Left cardiac atrium (tissue), 4 donors: Measurements from ENCODE around the gene LRRC8A. TPM values are rescaled to one million over a fixed set of nuclear protein-coding genes. Genes with fewer than 3 reads are reported as not detected.
A peak's percentile ranks its signal among the peaks of the same experiment; 100 is the strongest.

Experiments
- ATAC-seq, 2 donors: fragments of 200-7000 bp; cut with Tn5 transposase; one replicate each; pipeline ENCODE4 v1.9.1; 2020; ENCODE audit warnings: mild to moderate bottlenecking in 2 of 2, moderate library complexity in 2 of 2
- DNase-seq: peaks from one replicate; pipeline ENCODE4 v3.0.0-alpha.2; 2020
- intact Hi-C, 2 donors: fragments of 100-400 bp; cut with DNase I; formaldehyde crosslinking; loops; one replicate each; pipeline versions ENCODE4 v1.14.1 to v1.15.1; 2022 to 2023
- total RNA-seq, 2 donors: library from RNA; stranded (reverse); fragmentation: NEBNext Ultra II Directional; extraction: Animal tissue kit (Norgen Biotek cat#: 25700); gene quantifications; one replicate each; pipeline ENCODE4 v1.2.1, GENCODE V29; 2021
- donor health status: DM: no; HTN: yes; CAD: no.
- donor health status: DM: no; HTN: yes; CAD: no; lungs with severe emphysema.
- donor health status: DM: yes; HTN: yes; CAD: no.
- donor health status: Dilated cardiomyopathy.

LRRC8A gene
- total RNA-seq, 2 donors from 2014 or later: 23.7 to 47.8 TPM

DNA sequence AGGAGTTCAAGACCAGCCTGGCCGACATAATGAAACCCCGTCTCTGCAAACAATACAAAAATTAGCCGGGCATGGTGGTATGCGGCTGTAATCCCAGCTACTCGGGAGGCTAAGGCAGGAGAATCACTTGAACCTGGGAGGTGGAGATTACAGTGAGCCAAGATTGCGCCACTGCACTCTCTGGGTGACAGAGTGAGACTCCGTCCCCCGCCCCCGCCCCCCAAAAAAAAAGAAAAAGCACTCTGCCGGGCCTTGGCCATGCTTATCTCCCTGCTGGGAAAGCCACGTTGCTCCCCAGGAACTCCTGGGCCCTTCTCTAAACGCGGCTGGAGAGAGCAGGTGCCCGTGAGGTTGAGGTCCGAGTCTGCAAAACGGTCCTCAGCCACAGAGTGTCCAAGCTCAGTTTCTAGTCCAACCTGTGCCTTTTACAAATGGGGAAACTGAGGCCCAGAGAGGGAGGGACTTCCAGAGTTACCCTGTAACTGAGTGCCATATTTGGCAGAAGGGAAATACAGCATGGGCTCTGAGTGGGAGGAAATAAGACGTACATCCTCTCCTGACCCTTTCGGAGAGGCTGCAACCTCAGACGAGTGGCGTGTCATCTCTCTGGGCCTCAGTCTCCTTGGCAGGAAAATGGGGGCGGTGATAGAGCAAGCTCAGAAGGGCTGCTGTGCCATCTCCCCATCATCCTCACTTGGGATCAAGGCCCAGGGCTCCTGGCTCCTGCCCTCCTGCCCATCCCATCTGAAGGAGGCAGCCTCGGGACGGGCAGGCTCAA lies 32.3 kb downstream of the LRRC8A start:
- DNase-seq: no peak
- intact Hi-C loops: no loop called here
- ATAC-seq: no peak

- ATAC-seq (peak; percentile 14 to 17), DNase-seq (peak; percentile 54)
- intact Hi-C loops: loop anchor here in 1 of 2 donors (5.0 kb wide), 1 partner anchor 34 kb away; the partner anchor contains the start of genes KYAT1 and LRRC8A
Measured at GRCh38 chr9:128916204-128916603, 34.3 kb downstream of the LRRC8A start.

DNA sequence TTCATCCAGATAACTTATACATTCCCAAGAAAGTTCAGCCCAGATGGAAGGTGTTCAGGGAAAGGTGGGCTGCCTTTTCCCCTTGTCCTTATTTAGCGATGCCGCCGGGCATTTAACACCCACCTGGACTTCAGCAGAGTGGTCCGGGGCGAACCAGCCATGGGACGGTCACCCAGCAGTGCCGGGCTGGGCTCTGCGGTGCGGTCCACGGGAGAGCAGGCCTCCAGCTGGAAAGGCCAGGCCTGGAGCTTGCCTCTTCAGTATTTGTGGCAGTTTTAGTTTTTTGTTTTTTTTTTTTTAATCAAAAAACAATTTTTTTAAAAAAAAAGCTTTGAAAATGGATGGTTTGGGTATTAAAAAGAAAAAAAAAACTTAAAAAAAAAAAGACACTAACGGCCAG lies 34.8 kb downstream of the LRRC8A start:
- intact Hi-C loops: loop anchor here in 1 of 2 donors (5.0 kb wide), 1 partner anchor 34 kb away; the partner anchor contains the start of genes KYAT1 and LRRC8A
- no peak for ATAC-seq
- no peak for DNase-seq

DNA sequence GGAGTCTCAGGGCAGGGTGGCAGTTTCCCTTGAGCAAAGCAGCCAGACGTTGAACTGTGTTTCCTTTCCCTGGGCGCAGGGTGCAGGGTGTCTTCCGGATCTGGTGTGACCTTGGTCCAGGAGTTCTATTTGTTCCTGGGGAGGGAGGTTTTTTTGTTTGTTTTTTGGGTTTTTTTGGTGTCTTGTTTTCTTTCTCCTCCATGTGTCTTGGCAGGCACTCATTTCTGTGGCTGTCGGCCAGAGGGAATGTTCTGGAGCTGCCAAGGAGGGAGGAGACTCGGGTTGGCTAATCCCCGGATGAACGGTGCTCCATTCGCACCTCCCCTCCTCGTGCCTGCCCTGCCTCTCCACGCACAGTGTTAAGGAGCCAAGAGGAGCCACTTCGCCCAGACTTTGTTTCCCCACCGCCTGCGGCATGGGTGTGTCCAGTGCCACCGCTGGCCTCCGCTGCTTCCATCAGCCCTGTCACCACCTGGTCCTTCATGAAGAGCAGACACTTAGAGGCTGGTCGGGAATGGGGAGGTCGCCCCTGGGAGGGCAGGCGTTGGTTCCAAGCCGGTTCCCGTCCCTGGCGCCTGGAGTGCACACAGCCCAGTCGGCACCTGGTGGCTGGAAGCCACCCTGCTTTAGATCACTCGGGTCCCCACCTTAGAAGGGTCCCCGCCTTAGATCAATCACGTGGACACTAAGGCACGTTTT lies 35.4 kb downstream of the LRRC8A start:
- peak; percentile 47 to 61 for ATAC-seq
- DNase-seq: peak; percentile 88
- intact Hi-C loops: loop anchor here in 1 of 2 donors (5.0 kb wide), 1 partner anchor 35 kb away; the partner anchor contains the start of genes KYAT1 and LRRC8A

DNA sequence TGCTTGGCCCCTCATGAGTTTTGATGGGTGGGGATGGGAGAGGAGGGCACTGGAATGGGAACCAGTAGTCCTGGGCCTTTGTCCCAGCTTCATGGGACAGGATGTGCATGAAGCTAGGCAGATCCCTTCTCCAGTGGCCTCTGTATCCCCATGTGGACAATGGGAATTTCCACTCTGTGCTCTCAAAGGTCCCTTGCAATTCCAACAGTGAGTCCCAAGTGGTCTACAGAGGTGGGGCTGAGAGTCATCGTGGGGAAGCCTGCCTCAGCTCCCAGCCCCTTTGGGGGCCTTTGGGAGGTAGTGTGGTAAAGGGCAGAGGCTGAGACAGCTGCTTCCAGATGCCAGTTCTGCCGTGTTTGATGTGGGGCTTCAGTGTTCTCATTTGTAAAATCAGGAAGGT lies 37.0 kb downstream of the LRRC8A start:
- DNase-seq (no peak), ATAC-seq (no peak)
- intact Hi-C loops: loop anchor here in 1 of 2 donors (5.0 kb wide), 1 partner anchor 37 kb away; the partner anchor contains the start of genes KYAT1 and LRRC8A

GRCh38 chr9:128919402-128920089 lies 37.6 kb downstream of the LRRC8A start:
- ATAC-seq: no peak
- intact Hi-C loops: loop anchor here in 1 of 2 donors (5.0 kb wide), 1 partner anchor 37 kb away; the partner anchor contains the start of genes KYAT1 and LRRC8A
- DNase-seq: no peak

GRCh38 chr9:128920381-128921058 lies 38.6 kb downstream of the LRRC8A start, which contains the start of gene PHYHD1:
PHYHD1 (plus strand) TSS chr9:128920982; CDS start chr9:128922324, 1,342 bp downstream.
- ATAC-seq (peak; percentile 46 to 49), DNase-seq (peak; percentile 79)
- intact Hi-C loops: no loop called here

- intact Hi-C loops: no loop called here
- ATAC-seq: peak; percentile 82 to 85
- peak; percentile 65 for DNase-seq
Measured at GRCh38 chr9:128921881-128922763, 40.2 kb downstream of the LRRC8A start.

- DNase-seq: no peak
- no peak for ATAC-seq
- intact Hi-C loops: no loop called here
Measured at GRCh38 chr9:128923493-128923883, 41.6 kb downstream of the LRRC8A start.

- ATAC-seq (peak; percentile 71 to 83), DNase-seq (peak; percentile 49)
- intact Hi-C loops: loop anchor here (1.0 to 5.0 kb wide), 3 partner anchors 46 to 65 kb away; partner anchors contain the start of genes KYAT1 (in 1 of the 2) and LRRC8A (in 1 of the 2)
Measured at GRCh38 chr9:128927731-128928411, 45.9 kb downstream of the LRRC8A start.

- intact Hi-C loops: loop anchor here (1.0 to 5.0 kb wide), 3 partner anchors 46 to 65 kb away; partner anchors contain the start of genes KYAT1 (in 1 of the 2) and LRRC8A (in 1 of the 2)
Measured at GRCh38 chr9:128928624-128929023, 46.7 kb downstream of the LRRC8A start.

GRCh38 chr9:128929560-128929959 lies 47.6 kb downstream of the LRRC8A start:
- no peak for DNase-seq
- intact Hi-C loops: loop anchor here (2.0 to 5.0 kb wide), 2 partner anchors 47 to 65 kb away; partner anchors contain the start of genes KYAT1 (in 1 of the 2) and LRRC8A (in 1 of the 2)
- ATAC-seq: no peak

More at GRCh38 chr9:128928624-128929023, 46.7 kb downstream of the LRRC8A start:
- ATAC-seq: no peak
- no peak for DNase-seq

DNA sequence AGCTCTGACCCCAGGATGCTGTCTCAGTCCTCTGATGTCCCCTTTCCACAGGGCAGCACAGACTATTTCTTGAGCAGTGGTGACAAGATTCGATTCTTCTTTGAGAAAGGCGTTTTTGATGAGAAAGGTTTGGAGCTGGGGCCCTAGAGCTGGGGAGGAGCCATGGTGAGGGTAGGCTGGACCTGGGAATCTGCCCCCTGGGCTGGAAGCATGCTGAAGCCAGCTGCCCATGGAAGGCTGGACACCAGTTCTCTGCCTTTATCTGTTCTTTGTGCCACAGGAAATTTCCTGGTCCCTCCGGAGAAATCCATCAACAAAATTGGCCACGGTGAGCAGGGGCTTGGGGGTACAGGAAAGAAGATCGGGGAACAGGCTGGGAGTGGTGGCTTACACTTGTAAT lies 51.8 kb downstream of the LRRC8A start:
- ATAC-seq (no peak), DNase-seq (no peak)
- intact Hi-C loops: no loop called here

DNA sequence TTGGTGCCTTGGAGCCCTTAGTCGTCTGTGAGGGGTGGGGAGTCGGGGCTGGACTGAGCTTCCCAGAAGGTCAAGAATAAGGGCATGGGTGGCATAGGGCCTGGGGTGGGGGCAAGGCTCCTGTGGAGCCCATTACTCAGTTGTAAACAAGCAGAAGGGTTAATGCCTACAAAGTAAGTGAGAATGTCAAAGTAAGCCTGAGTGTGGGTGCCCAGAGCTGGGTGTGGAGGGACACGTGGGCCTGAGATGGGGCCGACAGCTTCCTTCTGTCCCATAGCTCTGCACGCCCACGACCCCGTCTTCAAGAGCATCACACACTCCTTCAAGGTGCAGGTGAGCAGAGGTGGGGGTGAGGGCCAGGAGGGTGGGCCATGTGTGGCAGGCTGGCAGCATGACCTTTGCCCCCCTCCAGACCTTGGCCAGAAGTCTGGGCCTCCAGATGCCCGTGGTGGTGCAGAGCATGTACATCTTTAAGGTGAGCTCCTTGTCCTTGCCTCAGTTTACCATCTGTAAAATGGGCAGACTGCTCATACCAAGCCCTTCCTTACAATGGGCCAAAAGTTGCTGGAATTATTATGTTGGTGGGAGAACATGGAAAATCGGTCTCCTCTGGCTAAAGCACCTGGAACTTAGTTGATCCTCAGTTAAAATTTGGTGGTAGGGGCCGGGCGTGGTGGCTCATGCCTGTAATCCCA lies 54.4 kb downstream of the LRRC8A start:
- DNase-seq: no peak

GRCh38 chr9:128937310-128938165 lies 55.6 kb downstream of the LRRC8A start:
- DNase-seq: no peak

More for the DNA sequence above, 54.4 kb downstream of the LRRC8A start:
- no peak for ATAC-seq
- intact Hi-C loops: no loop called here

More at GRCh38 chr9:128937310-128938165, 55.6 kb downstream of the LRRC8A start:
- no peak for ATAC-seq
- intact Hi-C loops: no loop called here
